HS-5 (cell line): ENCODE data around the gene CLSTN2.

Experiments
- DNase-seq: peaks from one replicate; pipeline ENCODE4 v3.0.0-alpha.2; 2012; ENCODE audit warnings: low read depth

CLSTN2 gene

GRCh38 chr3:140384028-140384771 lies 449.2 kb downstream of the CLSTN2 start:
- no peak for DNase-seq

GRCh38 chr3:140384876-140385275 lies 449.9 kb downstream of the CLSTN2 start:
- no peak for DNase-seq

GRCh38 chr3:140386357-140387100 lies 451.5 kb downstream of the CLSTN2 start:
- DNase-seq: no peak

- no peak for DNase-seq
Measured at GRCh38 chr3:140387244-140387643, 452.3 kb downstream of the CLSTN2 start.

GRCh38 chr3:140388202-140388922 lies 453.4 kb downstream of the CLSTN2 start:
- DNase-seq: no peak

GRCh38 chr3:140391061-140391460 lies 456.1 kb downstream of the CLSTN2 start:
- no peak for DNase-seq

GRCh38 chr3:140394488-140395133 lies 459.6 kb downstream of the CLSTN2 start:
- no peak for DNase-seq

- no peak for DNase-seq
Measured at GRCh38 chr3:140395134-140396075, 460.4 kb downstream of the CLSTN2 start.

GRCh38 chr3:140396110-140396509 lies 461.1 kb downstream of the CLSTN2 start:
- no peak for DNase-seq

- no peak for DNase-seq
Measured at GRCh38 chr3:140397847-140398246, 462.9 kb downstream of the CLSTN2 start.

GRCh38 chr3:140398387-140398786 lies 463.4 kb downstream of the CLSTN2 start:
- no peak for DNase-seq

- DNase-seq: no peak
Measured at GRCh38 chr3:140399871-140400270, 464.9 kb downstream of the CLSTN2 start.

- no peak for DNase-seq
Measured at GRCh38 chr3:140403079-140403478, 468.1 kb downstream of the CLSTN2 start.

GRCh38 chr3:140403608-140404007 lies 468.6 kb downstream of the CLSTN2 start:
- DNase-seq: no peak

- DNase-seq: no peak
Measured at GRCh38 chr3:140406655-140407054, 471.7 kb downstream of the CLSTN2 start.

- no peak for DNase-seq
Measured at GRCh38 chr3:140408252-140408651, 473.3 kb downstream of the CLSTN2 start.

- no peak for DNase-seq
Measured at GRCh38 chr3:140416666-140417065, 481.7 kb downstream of the CLSTN2 start.

- no peak for DNase-seq
Measured at GRCh38 chr3:140420621-140421357, 485.8 kb downstream of the CLSTN2 start.

- no peak for DNase-seq
Measured at GRCh38 chr3:140421884-140422283, 486.9 kb downstream of the CLSTN2 start.

- no peak for DNase-seq
Measured at GRCh38 chr3:140423146-140423545, 488.2 kb downstream of the CLSTN2 start.
